Hematopoietic multipotent progenitor cell treated with erythropoietin and hydrocortisone succinate and interleukin-3 and kit ligand, for 4 days (in vitro differentiated cells): Measurements from ENCODE around the gene WDR35.
"Not testable (repeated sequence)": the region's sequence is repeated elsewhere in the genome, so short reads cannot be mapped to it uniquely, and the experiment has no call there.

Experiments
- DNase-seq: peaks from one replicate; pipeline ENCODE4 v3.0.0-alpha.2; 2015

WDR35 gene

GRCh38 chr2:19890104-19890503 lies 99.8 kb downstream of the WDR35 start:
- no peak for DNase-seq

- DNase-seq: no peak
Measured at GRCh38 chr2:19888831-19889230, 101.1 kb downstream of the WDR35 start.

- DNase-seq: peak; percentile 43
Measured at GRCh38 chr2:19887510-19887909, 102.4 kb downstream of the WDR35 start.

DNA sequence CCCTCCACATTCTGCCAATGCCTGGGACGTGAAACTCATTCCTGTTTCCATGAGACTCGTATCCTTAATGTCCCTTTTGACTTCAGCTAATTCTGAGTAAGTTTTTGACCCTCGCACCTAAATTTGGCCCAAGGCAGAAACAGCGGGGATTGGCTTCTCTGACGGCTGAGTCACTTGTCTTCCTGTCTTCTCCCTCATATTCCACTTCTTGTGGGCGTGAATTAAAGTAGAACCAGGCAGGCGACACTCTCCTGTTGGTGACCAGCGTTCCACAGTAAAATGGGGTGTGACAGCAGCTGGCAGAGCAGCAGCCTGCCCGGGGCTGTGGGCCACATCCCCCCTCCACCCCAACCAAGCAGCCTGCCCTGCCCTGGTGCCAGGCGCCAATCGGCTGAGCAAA lies 103.6 kb downstream of the WDR35 start:
- no peak for DNase-seq

DNA sequence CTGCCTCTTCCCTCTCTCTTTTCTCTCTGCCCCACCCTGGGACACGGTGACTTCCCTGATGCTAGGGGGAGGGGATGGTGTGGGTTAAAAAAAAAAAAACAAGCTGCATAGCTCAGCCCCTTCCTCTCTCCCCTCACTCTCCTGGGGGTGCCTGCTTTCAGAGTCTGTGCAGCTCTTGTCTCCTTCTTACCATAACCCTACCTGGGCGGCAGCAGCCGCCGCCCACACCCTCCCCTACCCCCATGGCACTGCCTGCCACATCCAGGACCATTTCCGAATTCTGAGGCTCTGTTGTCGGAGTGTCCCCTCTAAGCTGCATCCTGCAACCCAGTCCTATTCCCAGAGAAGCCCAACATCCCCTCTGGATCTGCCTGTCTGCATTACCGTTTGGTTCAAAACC lies 104.1 kb downstream of the WDR35 start:
- DNase-seq: no peak

DNA sequence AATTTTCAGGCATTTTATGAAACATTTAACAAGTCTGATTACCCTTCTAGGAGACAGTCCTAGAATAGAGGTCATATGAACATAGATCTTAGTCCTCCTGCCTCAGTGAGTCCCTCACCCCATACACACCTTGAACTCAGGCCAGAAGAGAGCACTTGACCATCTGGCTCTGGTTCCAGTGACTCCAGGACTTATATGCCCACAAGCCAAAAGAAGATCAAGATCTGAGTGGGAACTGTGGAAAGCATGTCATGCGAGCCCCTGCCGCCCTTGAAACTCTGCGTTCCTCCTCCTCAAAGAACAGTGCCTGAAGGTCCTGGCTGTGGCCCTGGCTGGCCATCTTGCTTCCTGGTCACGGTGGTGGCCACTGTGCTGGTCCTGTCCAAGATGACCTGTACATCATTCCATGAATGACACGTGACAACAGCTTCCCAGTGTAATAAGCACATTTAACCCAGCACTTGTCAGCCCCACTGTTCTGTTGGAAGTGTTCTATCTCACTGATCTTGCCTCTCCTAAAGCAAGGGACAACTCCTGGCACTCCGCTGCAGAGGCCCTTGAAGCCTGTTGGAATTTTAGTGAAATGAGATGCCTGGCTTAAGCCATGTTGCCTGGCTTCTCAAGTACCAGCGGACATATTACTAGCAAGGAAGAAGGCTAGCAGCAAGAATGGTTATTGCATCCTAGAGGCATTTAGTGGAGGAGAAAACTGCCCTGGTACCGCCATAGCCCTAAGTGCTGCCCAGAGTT lies 105.8 kb downstream of the WDR35 start:
- DNase-seq: no peak

GRCh38 chr2:19883486-19883885 lies 106.4 kb downstream of the WDR35 start:
- DNase-seq: no peak

DNA sequence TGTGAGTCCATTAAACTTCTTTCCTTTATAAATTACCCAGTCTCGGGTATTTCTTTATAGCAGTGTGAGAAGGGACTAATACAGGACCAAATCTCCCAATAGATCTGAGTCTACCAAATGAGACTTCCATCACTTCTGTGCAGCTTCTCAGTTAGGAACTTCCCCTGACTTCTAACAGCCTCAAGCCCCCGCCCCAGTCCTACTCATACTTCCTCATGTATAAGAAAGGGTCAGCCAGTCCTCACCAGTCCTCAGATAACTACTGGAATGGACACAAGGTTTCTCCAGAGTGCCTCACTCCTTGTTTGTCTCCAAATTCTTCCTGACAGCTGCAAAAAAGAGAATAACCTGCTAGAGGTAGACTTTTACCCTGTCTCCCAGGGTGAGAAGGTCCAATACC lies 107.6 kb downstream of the WDR35 start:
- DNase-seq: no peak

DNA sequence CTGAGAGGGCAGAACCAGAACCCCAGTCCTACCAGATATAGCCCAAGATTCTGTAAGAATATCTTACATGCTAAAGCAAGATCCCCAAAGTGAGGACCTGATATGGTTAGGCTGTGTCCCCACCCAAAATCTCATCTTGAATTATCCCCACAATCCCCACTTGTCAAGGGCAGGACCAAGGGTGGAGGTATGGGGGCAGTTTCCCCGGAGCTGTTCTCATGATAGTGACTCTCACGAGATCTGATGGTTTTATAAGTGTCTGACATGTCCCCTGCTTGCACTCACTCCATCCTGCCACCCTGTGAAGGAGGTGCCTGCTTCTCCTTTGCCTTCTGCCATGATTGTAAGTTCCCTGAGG lies 108.0 kb downstream of the WDR35 start:
- DNase-seq: no peak

DNA sequence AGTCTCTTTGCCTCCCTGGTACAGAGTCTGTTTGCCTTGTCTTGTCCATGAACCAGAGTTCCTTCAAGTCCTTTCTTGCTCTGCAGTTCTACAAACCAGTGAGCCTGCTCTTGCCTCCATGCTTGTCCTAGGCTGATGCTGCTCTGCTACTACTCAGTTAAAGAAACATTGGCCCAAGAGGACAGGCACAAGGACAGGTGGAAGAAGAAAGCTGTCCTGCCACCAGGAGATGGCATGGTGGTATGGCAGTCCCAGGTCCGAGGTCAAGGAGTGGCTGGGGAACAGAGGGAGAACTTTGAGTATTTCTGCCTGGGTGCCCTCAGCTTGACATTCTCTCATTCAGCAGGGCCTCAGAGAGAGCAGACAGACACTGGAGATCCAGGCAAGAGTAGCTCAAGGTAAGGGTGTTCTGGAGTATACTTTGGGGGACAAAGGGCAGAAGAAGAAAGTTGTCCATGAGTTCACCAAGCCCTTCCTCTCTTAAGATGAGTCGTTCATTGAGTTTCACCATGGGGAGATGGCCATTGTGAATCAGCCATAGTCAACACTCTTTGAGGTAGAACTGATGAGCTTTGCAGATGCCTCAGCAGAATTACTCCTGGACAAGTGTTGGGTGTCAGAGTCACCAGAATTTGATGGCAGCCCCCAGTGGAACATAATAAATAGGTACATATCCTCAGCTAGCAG lies 108.5 kb downstream of the WDR35 start:
- no peak for DNase-seq

DNA sequence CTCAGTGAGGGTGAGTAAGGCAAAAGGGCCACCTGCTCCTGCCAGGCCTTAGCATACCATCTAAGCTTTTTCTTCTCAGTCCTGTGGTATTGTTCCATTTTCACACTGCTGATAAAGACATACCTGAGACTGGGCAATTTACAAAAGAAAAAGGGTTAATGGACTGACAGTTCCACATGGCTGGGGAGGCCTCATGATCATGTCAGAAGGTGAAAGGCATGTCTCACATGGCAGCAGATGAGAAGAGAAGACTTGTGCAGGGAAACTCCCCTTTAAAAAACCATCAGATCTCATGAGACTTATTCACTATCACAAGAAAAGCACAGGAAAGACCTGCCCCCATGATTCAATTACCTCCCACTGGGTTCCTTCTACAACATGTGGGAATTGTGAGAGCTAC lies 109.7 kb downstream of the WDR35 start:
- not testable (repeated sequence) for DNase-seq

DNA sequence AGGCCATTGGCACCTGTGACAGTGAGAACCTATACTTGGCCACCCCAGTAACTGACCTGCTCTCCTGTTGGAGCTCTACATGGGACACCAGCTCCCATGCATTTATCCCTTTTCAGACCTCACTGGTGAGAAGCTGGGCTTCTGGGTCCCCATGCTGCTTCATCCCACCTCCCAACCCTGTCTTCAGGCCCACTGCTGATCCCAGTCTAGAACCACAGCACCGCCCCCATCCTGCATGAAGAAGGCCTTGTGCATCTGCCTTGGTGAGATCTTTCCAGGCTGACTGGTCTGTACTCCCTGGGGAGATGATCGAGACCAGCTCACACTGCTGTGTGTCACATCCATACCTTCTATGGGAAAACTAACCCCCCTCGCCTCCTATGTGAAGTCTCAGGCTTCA lies 110.8 kb downstream of the WDR35 start:
- DNase-seq: no peak

- no peak for DNase-seq
Measured at GRCh38 chr2:19878268-19879046, 111.4 kb downstream of the WDR35 start.

GRCh38 chr2:19876751-19877150 lies 113.2 kb downstream of the WDR35 start:
- no peak for DNase-seq

DNA sequence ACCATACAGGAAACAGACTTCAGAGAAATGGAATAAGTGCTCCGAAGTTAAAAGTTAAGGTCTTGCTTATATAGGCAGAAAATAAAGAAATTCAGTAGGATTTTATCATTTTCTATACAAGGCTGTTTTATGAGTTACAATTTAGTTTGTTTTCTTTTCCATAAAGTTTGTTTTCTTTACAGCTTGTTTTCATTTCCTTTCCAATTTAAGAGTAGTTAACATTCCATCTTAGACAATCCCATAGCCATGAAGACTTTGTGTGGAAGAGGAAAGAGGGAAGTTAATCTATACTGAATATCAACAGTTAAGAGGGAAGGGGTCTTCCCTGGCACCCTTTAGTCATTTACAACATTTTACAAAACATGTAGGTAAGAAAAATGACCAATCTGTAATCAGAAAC lies 114.6 kb downstream of the WDR35 start:
- no peak for DNase-seq

DNA sequence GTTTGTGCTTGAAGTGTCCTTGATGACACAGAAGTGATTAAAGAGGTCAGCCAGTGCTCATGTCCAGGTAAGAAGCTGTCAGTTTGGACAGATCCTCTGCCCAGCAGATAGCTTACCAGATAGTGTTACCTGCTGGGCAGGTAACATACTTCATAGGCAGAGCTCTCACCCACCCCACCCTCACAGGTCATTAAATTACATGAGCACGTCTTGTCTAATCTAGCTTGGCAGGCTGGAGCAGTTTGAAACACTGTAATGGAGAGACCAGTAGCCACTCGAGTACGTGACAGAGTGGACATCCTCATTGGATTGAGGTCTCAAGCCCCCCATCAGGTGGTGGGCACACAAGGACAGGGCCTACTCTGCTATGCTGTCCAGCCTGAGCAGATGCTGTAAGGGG lies 115.2 kb downstream of the WDR35 start:
- DNase-seq: no peak

- DNase-seq: no peak
Measured at GRCh38 chr2:19873014-19873413, 116.9 kb downstream of the WDR35 start.

GRCh38 chr2:19872302-19872701 lies 117.6 kb downstream of the WDR35 start:
- DNase-seq: no peak

GRCh38 chr2:19871836-19872235 lies 118.1 kb downstream of the WDR35 start:
- DNase-seq: no peak

- DNase-seq: no peak
Measured at GRCh38 chr2:19870792-19871191, 119.1 kb downstream of the WDR35 start.

GRCh38 chr2:19868701-19869580 lies 121.0 kb downstream of the WDR35 start:
- DNase-seq: peak; percentile 76

DNA sequence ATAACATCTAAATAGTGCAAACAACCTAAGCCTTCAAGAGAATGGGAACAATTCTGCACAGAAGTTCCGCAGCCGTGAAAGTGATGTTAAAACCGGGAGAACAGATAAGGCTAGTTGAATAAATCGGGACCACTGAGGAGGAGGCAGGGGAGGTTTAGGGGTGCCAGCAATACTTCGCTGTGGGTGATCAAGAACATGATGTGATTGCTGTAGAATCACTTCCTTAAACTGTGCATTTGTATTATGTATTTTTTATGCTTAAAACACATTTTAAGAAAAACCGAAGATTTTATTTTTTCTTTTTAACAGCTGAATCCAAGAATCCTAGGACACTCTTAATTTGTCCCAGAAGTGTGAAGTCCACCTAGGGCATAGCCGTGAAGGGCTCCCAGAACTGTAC lies 121.7 kb downstream of the WDR35 start:
- DNase-seq: no peak

DNA sequence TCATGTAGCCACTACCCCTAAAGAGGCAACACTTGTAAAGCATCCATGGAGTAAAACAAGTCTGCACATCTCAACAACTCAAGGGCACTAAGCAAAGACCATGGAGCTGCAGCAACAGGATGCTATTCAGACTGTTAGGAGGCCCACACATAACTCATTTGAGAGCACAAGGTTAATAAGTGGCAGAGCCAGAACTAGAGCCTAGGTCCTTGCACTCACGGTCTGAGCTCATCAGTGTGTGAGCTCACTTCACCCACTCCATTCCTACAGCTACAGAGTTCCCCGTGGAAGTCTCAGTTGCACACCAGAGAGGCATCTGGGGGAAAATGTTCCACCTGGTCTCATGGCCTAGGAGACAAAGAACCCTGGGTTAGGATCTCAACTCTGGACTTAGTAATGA lies 123.1 kb downstream of the WDR35 start:
- DNase-seq: no peak
